Hepatocyte (in vitro differentiated cells): ENCODE measurements around the gene ABCA3.

Source experiments
- CTCF ChIP-seq: fragments of 200-600 bp; sonication (generic); IDR thresholded peaks from 2 replicates; pipeline ENCODE4 v1.5.1; 2016; ENCODE audit warnings: antibody characterized with exemption, mild to moderate bottlenecking; ENCODE audit not compliant: poor library complexity
- EZH2 ChIP-seq: fragments of 200-600 bp; sonication (generic); IDR thresholded peaks from 2 replicates; pipeline ENCODE4 v1.6.1; 2016; ENCODE audit warnings: antibody characterized with exemption, mild to moderate bottlenecking, borderline replicate concordance
- EZH2phosphoT487 ChIP-seq: fragments of 200-600 bp; sonication (generic); IDR thresholded peaks from one replicate; pipeline ENCODE4 v1.6.1; 2018; ENCODE audit warnings: antibody characterized with exemption, mild to moderate bottlenecking, low read depth, moderate library complexity; ENCODE audit not compliant: unreplicated experiment, severe bottlenecking

- peak; percentile 80 for TF ChIP-seq EZH2
- TF ChIP-seq CTCF: no peak
- TF ChIP-seq EZH2phosphoT487: no peak
Measured at GRCh38 chr16:2237102-2237482, 103.4 kb downstream of the ABCA3 start.
